Measurements from ENCODE around the gene PCCA.

The PCCA gene

DNA sequence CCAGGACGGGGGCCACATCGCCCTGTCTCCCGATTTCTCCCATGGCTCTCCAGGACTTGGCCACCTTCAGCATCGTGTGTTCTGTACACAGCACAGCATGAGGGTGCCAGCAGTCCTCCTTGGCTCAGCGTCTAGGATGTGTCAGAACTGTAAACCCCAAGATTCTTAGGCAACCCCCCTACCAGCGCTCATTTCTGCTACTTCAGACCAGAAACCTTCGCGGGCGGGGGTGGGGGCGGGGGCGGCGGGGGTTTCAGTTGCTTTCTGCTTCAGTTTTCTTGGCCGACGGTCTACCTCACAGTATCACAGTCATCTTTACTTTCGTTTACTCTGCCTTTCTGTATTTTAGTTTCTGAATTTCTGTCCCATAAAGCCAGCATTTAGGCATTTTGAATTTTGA lies 417.3 kb downstream of the PCCA start:
- Histone ChIP-seq H3K27me3 (ENCODE audit: insufficient read depth, low read depth, severe bottlenecking) (no peaks in the 10 kb centered on the region), H3K27ac (no peak overlapping the region), H3K9me3 (ENCODE audit: severe bottlenecking) (no peaks in the 10 kb centered on the region), H3K4me3 (ENCODE audit: low read depth, low read length) (no peak overlapping the region), H3K36me3 (no peaks in the 10 kb centered on the region)
- no peak for DNase-seq
- TF ChIP-seq, protein P1, sequence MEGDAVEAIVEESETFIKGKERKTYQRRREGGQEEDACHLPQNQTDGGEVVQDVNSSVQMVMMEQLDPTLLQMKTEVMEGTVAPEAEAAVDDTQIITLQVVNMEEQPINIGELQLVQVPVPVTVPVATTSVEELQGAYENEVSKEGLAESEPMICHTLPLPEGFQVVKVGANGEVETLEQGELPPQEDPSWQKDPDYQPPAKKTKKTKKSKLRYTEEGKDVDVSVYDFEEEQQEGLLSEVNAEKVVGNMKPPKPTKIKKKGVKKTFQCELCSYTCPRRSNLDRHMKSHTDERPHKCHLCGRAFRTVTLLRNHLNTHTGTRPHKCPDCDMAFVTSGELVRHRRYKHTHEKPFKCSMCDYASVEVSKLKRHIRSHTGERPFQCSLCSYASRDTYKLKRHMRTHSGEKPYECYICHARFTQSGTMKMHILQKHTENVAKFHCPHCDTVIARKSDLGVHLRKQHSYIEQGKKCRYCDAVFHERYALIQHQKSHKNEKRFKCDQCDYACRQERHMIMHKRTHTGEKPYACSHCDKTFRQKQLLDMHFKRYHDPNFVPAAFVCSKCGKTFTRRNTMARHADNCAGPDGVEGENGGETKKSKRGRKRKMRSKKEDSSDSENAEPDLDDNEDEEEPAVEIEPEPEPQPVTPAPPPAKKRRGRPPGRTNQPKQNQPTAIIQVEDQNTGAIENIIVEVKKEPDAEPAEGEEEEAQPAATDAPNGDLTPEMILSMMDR (IDR thresholded peaks at IDR 0.05; ENCODE audit: low read depth, low read length): no peak

DNA sequence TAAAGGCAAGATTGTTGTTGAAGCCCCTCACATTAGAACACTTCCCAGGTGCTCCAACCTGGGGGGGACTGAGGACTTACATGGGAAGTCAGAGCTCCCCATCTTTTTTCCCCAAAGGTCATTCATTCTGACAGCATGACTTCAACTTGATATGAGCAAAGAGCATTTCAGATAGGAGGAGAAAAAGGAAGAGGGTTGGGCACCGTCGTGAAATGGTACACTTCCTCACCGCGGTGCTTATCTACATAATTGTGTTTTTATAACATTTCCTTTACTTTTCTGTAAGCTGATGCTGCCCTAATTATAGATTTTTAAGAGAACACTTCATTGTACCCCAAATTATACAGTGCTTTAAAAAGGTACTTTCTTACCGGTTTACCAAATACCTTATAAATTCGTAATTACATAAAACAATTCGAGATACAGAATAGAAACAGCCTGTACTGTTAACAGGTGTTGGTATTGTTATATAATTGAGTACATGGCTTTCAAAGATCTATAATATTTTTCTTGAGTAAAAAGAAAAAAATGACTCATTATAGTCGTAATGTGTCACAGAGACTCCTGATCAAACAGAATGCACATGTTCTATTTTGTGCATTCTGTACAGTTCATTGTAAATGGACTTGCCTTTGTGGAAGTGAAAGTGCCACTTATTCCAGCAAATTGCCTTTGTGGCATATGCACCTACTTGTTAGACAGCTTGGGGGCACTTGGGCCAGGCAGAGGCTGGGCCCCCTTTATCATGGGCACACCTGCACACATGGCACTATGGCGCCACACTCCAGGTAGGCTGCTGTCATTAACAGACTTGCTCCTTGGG lies 417.9 kb downstream of the PCCA start:
- Histone ChIP-seq H3K27me3 (ENCODE audit: insufficient read depth, low read depth, severe bottlenecking) (no peaks in the 10 kb centered on the region), H3K9me3 (ENCODE audit: severe bottlenecking) (no peaks in the 10 kb centered on the region), H3K4me3 (ENCODE audit: low read depth, low read length) (no peak overlapping the region), H3K36me3 (no peaks in the 10 kb centered on the region), H3K27ac (no peak overlapping the region)
- DNase-seq: no peak
- TF ChIP-seq, protein P1 (IDR thresholded peaks at IDR 0.05; ENCODE audit: low read depth, low read length): no peak

DNA sequence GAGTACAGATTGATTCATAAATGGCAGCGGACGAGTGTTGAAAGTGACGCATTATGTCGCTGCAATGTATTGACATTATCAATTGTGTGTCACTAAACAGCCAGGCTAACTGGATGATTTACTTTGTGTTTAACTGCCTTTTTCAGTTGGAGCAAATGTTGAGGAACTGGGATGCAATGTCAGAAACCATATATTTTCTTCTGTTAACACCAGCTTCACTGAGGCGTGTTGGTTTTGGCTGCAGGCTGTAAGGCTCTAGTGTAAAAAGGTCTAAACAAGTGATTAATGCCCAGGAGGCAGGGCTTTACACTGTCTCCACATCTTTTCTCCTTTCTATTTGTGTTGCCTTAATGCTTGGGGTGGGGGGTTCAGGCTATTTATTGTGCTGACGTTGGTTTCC lies 419.6 kb downstream of the PCCA start:
- H3K9me3 ChIP-seq (ENCODE audit: severe bottlenecking): no peaks in the 10 kb centered on the region
- H3K27ac ChIP-seq: no peak overlapping the region
- TF ChIP-seq, protein P1 (IDR thresholded peaks at IDR 0.05; ENCODE audit: low read depth, low read length): no peak
- no peaks in the 10 kb centered on the region for H3K36me3 ChIP-seq
- no peak for DNase-seq
- no peak overlapping the region for H3K4me3 ChIP-seq (ENCODE audit: low read depth, low read length)
- H3K27me3 ChIP-seq (ENCODE audit: insufficient read depth, low read depth, severe bottlenecking): no peaks in the 10 kb centered on the region

DNA sequence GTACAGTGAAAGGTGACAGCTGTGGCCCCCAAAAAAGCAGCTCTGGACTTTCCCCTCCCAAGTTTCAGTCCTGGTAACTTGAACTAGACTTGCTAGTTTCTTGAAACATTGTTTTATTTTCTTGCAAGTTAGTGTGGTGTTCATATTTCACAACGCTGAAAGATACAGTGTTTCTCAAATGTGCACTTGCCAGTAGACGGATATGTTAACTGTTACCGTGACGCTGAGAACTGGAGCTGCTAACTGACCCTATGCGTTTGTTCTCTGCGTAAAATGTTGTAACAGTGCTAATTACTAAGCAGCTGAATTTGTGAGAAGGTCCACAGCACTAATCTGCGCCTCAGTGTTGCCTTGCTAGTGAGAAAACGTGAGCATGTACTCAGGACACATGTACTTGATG lies 420.1 kb downstream of the PCCA start:
- no peaks in the 10 kb centered on the region for H3K36me3 ChIP-seq
- TF ChIP-seq, protein P1 (IDR thresholded peaks at IDR 0.05; ENCODE audit: low read depth, low read length): no peak
- no peaks in the 10 kb centered on the region for H3K9me3 ChIP-seq (ENCODE audit: severe bottlenecking)
- H3K27ac ChIP-seq: no peak overlapping the region
- H3K4me3 ChIP-seq (ENCODE audit: low read depth, low read length): no peak overlapping the region
- DNase-seq: no peak
- no peaks in the 10 kb centered on the region for H3K27me3 ChIP-seq (ENCODE audit: insufficient read depth, low read depth, severe bottlenecking)

DNA sequence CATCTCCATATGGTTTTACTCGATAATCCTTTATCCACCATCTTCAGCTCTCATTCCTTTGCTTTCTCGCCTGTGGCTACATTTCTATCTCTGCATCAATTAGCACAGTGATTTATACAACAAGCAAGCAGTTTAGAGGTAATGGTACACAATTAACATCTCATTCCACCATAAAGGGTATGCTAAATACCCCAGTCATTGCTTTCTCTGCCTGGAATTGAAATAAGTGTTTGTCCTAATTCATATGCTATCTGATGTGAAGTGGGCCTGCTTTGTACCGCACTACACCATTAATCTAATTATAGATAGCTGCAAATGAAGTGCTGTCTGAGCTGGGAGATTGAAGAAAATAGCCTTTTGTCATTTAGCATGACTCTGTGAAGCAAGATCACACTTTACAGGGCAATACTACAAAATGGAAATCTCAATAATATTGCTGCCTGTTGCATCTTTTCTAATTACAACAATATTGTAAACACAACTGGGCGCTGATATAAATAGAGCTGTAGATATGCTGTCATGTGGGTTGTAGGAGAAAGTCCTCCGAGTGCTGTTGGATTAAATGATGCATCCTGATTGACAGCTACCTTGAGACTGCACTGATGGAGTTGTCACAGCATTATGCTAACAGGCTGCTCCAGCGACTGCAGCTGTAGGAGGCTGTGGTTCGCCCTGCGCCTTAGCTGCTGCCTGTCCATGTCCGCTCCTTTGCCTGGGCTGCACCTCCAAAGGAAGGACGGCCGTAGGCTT lies 421.5 kb downstream of the PCCA start:
- Histone ChIP-seq H3K9me3 (ENCODE audit: severe bottlenecking) (no peaks in the 10 kb centered on the region), H3K27ac (no peak overlapping the region), H3K4me3 (ENCODE audit: low read depth, low read length) (no peak overlapping the region), H3K36me3 (no peaks in the 10 kb centered on the region), H3K27me3 (ENCODE audit: insufficient read depth, low read depth, severe bottlenecking) (no peaks in the 10 kb centered on the region)
- TF ChIP-seq, protein P1 (IDR thresholded peaks at IDR 0.05; ENCODE audit: low read depth, low read length): no peak
- DNase-seq: no peak
